Muscle layer of colon (tissue), 2 donors: Measurements from ENCODE around the gene HJURP.

Experiments used
- H3K27ac ChIP-seq: one replicate; pipeline ENCODE4 v1.7.0; 2013; ENCODE audit warnings: low read depth, mild to moderate bottlenecking, low read length, moderate library complexity
- H3K27me3 ChIP-seq, 2 donors: one replicate each; pipeline ENCODE4 v1.7.0; 2013; ENCODE audit warnings: low read length in 2 of 2, mild to moderate bottlenecking in 2 of 2; ENCODE audit not compliant: insufficient read depth in 2 of 2, control insufficient read depth in 1 of 2
- H3K36me3 ChIP-seq: one replicate; pipeline ENCODE4 v1.7.0; 2013; ENCODE audit warnings: mild to moderate bottlenecking, low read length; ENCODE audit not compliant: insufficient read depth
- H3K4me1 ChIP-seq: one replicate; pipeline ENCODE4 v1.7.0; 2013; ENCODE audit warnings: mild to moderate bottlenecking, low read length; ENCODE audit not compliant: insufficient read depth
- H3K4me3 ChIP-seq, 2 donors: one replicate each; pipeline ENCODE4 v1.7.0; 2013; ENCODE audit warnings: low read length in 2 of 2, low read depth in 1 of 2, mild to moderate bottlenecking in 1 of 2, moderate library complexity in 1 of 2
- H3K9ac ChIP-seq: one replicate; pipeline ENCODE4 v1.7.0; 2013; ENCODE audit warnings: low read length
- H3K9me3 ChIP-seq: one replicate; pipeline ENCODE4 v1.7.0; 2013; ENCODE audit warnings: mild to moderate bottlenecking, low read length
- donor health status: abdominal sarcoma.
- donor health status: Adenocarcinoma of cecum.

The HJURP gene

DNA sequence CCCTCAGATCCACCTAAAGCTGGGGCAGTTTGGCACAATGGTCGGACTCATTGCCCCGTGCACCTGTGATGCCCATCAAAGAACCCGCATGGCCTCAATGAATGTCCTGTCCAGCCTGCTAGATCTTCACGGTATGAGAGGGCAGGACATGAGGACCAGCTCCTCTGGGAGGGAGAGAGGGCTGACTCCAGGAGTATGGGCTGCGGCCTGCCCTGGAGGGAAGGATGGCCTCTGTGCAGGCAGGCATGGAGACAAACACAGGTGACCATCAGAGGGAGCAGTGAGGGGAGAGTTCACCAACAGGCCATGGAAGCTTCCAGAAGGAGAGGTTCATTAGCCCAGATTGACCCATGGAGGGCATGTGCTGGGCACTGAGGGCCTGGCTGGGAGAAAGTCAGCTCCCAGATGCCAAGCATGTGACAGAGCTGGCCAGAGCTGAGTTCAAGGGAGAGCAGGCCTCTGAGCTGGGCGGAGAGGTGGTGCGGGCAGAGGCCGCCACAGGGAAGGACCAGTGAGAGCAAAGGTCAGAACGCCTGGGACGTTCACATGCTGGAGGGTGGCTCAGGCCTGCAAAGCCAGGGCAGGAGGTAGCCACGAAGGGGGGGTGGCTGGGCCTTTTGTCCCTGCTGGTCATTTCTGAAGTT is 36.2 kb downstream of the HJURP start:
- no peaks in the 10 kb centered on the region for H3K9me3 ChIP-seq
- H3K9ac ChIP-seq, result no peak overlapping the region
- H3K4me3 ChIP-seq, result no peak overlapping the region
- H3K27ac ChIP-seq, result no peak overlapping the region
- H3K27me3 ChIP-seq, result no peaks in the 10 kb centered on the region
- H3K36me3 ChIP-seq, result no peaks in the 10 kb centered on the region
- no peaks in the 10 kb centered on the region for H3K4me1 ChIP-seq

DNA sequence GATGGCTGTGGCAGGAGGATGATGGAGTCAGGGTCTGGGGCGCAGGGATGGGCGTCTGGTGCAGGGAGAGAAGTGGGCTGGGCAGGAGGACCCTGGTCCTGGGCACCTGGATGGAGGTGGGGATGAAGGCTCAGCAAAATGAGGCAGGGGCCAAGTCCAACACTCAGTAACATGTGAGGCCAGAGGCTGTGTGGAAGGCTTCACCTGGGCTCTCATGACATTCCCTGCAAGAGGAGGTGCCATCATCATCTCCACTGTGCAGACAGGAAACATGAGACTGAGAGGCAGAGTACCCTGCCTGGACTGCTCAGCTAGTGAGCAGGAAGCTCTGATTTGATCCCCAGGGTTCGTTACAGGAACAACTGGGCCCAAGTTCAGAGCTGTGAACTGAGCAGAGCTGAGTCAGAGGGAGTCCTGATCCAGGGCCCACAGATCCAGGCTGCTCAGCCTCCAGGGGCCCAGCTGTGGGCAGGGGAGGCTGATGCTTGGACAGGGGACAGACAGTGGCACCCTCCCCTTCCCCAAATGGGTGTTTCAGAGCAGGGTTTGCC is 36.9 kb downstream of the HJURP start:
- Histone ChIP-seq H3K9me3 (no peaks in the 10 kb centered on the region), H3K27ac (no peak overlapping the region), H3K9ac (no peak overlapping the region), H3K4me3 (no peak overlapping the region), H3K4me1 (no peaks in the 10 kb centered on the region), H3K27me3 (no peaks in the 10 kb centered on the region), H3K36me3 (no peaks in the 10 kb centered on the region)

DNA sequence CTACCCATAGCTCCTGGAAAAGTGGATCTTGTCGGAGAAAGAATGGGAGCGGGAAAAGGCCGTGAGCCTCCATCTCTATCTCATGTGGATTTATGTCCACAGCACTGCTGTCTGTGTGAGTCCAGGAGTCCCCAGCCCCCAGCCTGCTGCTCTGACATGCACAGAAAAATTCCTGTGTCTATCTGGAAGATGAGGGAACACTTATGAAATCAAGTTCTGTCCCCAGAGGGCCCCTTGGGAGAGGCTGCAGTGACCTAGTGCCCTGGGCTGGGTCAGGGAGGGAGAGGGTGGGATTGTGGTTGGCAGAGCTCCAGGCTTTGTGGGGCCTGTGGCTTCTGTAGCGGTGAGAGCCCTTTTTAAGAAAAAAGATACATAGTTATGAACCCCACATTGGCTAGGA is 37.6 kb downstream of the HJURP start:
- H3K4me1 ChIP-seq, result no peaks in the 10 kb centered on the region
- no peaks in the 10 kb centered on the region for H3K9me3 ChIP-seq
- no peak overlapping the region for H3K27ac ChIP-seq
- H3K4me3 ChIP-seq, result no peak overlapping the region
- no peaks in the 10 kb centered on the region for H3K27me3 ChIP-seq
- no peaks in the 10 kb centered on the region for H3K36me3 ChIP-seq
- no peak overlapping the region for H3K9ac ChIP-seq

DNA sequence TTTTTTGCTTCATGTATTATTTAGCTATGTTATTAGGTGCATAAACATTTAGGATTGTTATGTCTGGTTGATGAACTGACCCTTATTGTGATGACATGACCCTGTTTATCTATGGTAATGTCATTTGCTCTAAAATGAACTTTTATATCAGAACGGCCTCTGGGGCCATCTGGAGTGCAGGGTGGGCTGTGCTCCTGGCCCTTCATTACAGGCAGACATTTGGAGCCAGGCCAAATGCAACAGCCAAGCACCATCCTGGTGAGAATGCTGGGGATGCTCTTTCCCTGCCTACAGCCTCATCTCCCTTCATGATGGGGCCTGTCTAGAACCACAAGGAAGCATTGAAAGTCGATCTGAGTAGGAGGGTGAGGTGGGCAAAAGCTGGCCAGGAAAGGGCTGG is 38.0 kb downstream of the HJURP start:
- no peaks in the 10 kb centered on the region for H3K36me3 ChIP-seq
- no peaks in the 10 kb centered on the region for H3K9me3 ChIP-seq
- H3K27me3 ChIP-seq, result no peaks in the 10 kb centered on the region
- no peak overlapping the region for H3K27ac ChIP-seq
- no peak overlapping the region for H3K4me3 ChIP-seq
- H3K9ac ChIP-seq, result no peak overlapping the region
- no peaks in the 10 kb centered on the region for H3K4me1 ChIP-seq

DNA sequence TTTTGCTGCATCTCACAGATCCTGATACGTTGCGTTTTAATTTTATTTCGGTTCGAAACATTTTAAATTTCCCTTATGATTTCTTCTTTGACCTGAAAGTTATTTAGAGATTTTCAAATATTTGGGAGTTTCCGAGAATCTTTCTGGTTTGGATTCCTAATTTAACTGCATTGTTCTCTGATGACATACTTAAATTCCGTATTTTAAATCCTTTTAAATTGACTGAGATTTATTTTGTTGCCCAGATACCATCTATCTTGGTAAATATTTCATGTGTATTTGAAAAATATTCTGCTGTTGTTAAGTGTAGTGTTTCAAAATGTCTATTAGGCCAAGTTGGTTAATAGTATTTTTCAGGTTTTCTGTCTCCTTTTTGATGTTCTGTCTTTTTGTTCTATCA is 38.5 kb downstream of the HJURP start:
- Histone ChIP-seq H3K9me3 (no peaks in the 10 kb centered on the region), H3K36me3 (no peaks in the 10 kb centered on the region), H3K27ac (no peak overlapping the region), H3K4me1 (no peaks in the 10 kb centered on the region), H3K9ac (no peak overlapping the region), H3K27me3 (no peaks in the 10 kb centered on the region), H3K4me3 (no peak overlapping the region)

DNA sequence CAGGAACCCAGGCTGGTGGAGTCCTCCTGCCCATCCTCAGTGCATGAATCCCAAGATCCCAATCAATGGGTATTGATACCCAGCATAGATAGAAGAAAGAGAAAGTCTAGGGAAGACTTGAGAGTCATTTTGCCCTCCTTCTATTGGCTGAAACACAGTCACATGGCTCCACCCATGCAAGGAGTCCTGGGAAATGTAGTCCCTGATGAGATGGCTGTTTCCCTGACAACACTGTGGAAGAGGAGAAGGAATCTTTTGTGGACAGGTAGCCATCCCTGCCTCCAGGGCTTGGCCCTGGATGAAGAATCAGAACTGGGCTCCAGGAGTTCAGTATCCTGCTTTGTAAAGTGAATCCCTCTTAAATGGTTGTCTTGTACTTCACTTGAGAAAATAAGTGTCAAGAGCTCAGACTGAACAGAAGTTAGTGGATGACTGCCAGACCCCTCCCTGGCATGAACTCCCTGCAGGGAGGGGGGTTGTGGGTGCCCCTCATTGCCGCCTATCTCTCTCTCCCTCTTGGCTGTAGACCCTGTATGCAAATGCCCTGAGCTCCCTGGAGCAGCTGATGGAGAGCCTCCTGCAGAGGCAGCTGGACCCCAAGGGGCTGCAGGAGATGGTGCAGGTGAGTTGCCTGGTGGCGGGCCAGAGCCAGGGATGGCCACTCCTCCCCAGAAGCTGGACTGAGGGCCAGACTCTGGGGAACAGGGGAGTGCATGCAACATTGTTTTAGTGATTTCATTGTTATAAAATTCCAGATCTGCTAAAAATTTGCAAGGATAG is 40.1 kb downstream of the HJURP start:
- Histone ChIP-seq H3K4me1 (no peaks in the 10 kb centered on the region), H3K9me3 (no peaks in the 10 kb centered on the region), H3K9ac (no peak overlapping the region), H3K27ac (no peak overlapping the region), H3K4me3 (no peak overlapping the region), H3K27me3 (no peaks in the 10 kb centered on the region), H3K36me3 (no peaks in the 10 kb centered on the region)

DNA sequence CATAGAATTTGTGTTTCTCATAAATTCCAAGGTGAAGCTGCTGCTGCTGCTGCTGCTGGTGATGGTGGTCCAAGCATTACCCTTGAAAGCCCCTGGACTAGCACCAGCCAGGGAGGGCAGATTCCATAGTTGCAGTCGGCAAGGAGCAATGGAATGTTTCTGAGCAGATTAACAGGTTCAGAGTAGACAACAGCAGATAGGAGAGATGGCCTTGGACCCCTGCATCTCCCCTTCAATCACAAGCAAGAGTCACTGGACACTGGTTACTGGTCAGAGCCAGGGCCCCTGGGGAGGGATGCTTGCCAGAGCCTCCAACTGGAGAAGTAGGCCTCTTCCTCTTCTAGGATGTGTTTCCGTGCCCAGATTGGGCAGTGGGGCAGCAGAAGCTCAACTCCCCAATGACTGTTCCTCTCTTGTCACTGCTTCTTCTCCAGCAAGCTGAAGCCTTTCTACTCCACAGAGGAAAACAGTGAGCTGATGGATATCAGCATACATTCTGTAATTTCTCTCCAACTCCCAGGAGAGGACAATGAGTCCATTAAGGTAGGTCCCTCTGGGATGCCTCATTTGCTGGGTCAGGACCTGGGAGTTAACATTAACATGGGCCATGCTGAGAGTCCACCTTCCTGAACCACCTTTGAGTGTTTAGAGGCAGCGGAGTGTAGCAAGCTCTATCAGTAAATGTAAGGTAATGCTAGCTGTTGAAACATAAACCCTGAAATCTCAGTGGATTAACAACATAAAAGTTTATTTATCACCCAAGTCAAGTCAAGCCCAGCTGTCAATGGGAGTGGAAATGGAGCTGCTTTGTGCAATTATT is 40.9 kb downstream of the HJURP start:
- H3K36me3 ChIP-seq, result no peaks in the 10 kb centered on the region
- H3K27me3 ChIP-seq, result no peaks in the 10 kb centered on the region
- H3K9ac ChIP-seq, result no peak overlapping the region
- H3K4me3 ChIP-seq, result no peak overlapping the region
- H3K4me1 ChIP-seq, result no peaks in the 10 kb centered on the region
- no peak overlapping the region for H3K27ac ChIP-seq
- no peaks in the 10 kb centered on the region for H3K9me3 ChIP-seq

DNA sequence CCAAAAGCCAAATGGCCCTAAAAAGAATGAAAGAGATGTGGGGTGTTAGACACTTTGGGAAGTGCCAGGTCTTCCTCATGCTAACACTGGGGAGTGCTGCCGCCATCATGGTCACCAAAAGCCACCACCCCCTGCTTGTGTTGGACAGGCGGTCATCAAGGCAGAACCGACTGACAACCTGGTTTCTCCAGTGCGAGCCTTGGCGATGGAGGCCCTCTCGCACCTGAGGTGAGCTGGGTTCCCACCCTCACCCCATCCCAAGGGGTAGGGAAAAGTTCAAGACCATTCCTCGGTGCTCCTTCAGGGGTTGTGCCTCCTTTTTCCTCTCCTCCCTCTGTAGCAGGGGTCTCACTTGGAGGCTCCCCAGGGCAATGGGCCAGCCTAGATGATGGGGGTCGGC is 42.6 kb downstream of the HJURP start:
- Histone ChIP-seq H3K9ac (no peak overlapping the region), H3K27ac (no peak overlapping the region), H3K9me3 (no peaks in the 10 kb centered on the region), H3K4me3 (no peak overlapping the region), H3K27me3 (no peaks in the 10 kb centered on the region), H3K4me1 (no peaks in the 10 kb centered on the region), H3K36me3 (no peaks in the 10 kb centered on the region)

DNA sequence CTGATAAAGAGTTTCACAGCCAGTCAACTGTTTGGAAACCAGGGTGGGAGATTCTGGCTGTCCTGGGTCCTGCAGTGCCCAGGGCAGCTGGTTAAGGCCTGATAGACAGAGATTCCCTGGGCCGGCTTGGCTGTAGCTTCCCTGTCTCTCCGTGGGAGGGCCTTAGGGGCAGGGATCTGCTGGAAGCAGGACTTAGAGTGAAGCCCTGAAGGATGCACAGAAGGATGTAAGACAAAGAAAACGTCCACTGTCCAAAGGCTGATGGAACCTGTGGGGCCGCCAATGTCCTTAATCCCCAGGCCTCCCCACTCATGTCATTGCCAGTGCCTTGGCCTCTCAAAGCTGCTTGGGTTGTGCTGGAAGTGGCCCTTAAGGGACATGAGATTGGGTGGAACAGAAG is 43.2 kb downstream of the HJURP start:
- no peaks in the 10 kb centered on the region for H3K4me1 ChIP-seq

DNA sequence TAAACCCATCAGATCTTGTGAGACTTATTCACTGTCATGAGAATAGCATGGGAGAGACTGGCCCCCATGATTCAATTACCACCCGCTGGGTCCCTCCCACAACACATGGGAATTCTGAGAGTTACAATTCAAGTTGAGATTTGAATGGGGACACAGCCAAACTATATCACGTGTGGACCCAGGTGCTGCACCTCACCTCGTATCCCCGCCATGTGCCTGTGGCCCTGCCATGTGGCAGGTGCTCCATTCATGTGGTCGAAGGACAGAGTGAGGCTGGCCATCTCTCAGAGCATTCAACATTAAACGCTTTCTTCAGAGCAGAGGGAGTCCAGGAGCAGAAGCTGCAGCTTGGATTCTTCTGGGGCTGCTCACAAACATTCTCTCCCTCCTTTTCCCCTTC is 44.0 kb downstream of the HJURP start:
- H3K27me3 ChIP-seq, result no peaks in the 10 kb centered on the region
- no peaks in the 10 kb centered on the region for H3K36me3 ChIP-seq

More for the DNA sequence above, 43.2 kb downstream of the HJURP start:
- no peaks in the 10 kb centered on the region for H3K9me3 ChIP-seq
- no peak overlapping the region for H3K4me3 ChIP-seq
- H3K27ac ChIP-seq, result no peak overlapping the region
- H3K9ac ChIP-seq, result no peak overlapping the region
- H3K27me3 ChIP-seq, result no peaks in the 10 kb centered on the region
- H3K36me3 ChIP-seq, result no peaks in the 10 kb centered on the region

More for the DNA sequence above, 44.0 kb downstream of the HJURP start:
- Histone ChIP-seq H3K9me3 (no peaks in the 10 kb centered on the region), H3K4me3 (no peak overlapping the region), H3K4me1 (no peaks in the 10 kb centered on the region), H3K9ac (no peak overlapping the region), H3K27ac (no peak overlapping the region)
